ENCODE results near the gene TAF15. TPM values are rescaled to one million over a fixed set of nuclear protein-coding genes. Genes with fewer than 3 reads are reported as not detected.

TAF15 gene
- total and polyA plus RNA-seq, 2 of the 13 experiments (the other 11 are each of a cell fraction or from before 2014, with no cell fraction given) = 25.2 to 26.5 TPM

DNA sequence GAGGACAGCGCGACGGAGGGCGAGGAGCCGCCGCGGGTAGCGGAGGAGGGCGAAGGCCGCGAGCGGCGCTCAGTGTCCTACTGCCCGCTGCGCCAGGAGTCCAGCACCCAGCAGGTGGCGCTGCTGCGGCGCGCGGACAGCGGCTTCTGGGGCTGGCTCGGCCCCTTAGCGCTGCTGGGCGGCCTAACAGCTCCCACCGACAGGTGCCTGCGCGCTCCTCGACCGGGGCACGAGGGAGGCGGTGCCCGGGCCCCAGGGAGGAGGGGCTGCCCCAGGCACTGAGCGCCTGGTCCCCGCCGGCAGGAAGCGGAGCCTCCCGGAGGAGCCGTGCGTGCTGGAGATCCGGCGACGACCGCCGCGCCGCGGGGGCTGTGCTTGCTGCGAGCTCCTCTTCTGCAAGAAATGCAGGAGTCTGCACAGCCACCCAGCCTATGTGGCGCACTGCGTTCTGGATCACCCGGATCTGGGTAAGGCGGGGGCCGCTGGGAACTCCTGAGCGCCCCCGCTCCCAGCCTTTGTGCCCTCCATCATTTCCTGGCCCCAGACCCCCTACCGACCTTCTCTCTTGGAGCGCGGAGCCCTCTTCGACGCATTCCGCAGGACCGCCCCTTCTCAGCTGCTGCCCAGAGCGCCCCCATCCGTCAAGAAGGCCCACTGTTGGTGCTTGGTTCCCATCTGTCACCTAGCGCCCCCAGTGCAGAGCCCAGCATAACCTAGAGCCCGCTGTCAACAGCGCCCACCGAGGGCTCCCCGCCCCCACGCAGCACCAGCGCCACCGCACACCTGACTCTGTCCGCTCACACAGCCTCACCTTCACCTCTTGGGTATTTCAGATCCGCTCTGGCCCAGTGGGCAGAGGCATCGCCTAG is 44.9 kb upstream of the TAF15 start (continued):
- TF ChIP-seq, protein P1, sequence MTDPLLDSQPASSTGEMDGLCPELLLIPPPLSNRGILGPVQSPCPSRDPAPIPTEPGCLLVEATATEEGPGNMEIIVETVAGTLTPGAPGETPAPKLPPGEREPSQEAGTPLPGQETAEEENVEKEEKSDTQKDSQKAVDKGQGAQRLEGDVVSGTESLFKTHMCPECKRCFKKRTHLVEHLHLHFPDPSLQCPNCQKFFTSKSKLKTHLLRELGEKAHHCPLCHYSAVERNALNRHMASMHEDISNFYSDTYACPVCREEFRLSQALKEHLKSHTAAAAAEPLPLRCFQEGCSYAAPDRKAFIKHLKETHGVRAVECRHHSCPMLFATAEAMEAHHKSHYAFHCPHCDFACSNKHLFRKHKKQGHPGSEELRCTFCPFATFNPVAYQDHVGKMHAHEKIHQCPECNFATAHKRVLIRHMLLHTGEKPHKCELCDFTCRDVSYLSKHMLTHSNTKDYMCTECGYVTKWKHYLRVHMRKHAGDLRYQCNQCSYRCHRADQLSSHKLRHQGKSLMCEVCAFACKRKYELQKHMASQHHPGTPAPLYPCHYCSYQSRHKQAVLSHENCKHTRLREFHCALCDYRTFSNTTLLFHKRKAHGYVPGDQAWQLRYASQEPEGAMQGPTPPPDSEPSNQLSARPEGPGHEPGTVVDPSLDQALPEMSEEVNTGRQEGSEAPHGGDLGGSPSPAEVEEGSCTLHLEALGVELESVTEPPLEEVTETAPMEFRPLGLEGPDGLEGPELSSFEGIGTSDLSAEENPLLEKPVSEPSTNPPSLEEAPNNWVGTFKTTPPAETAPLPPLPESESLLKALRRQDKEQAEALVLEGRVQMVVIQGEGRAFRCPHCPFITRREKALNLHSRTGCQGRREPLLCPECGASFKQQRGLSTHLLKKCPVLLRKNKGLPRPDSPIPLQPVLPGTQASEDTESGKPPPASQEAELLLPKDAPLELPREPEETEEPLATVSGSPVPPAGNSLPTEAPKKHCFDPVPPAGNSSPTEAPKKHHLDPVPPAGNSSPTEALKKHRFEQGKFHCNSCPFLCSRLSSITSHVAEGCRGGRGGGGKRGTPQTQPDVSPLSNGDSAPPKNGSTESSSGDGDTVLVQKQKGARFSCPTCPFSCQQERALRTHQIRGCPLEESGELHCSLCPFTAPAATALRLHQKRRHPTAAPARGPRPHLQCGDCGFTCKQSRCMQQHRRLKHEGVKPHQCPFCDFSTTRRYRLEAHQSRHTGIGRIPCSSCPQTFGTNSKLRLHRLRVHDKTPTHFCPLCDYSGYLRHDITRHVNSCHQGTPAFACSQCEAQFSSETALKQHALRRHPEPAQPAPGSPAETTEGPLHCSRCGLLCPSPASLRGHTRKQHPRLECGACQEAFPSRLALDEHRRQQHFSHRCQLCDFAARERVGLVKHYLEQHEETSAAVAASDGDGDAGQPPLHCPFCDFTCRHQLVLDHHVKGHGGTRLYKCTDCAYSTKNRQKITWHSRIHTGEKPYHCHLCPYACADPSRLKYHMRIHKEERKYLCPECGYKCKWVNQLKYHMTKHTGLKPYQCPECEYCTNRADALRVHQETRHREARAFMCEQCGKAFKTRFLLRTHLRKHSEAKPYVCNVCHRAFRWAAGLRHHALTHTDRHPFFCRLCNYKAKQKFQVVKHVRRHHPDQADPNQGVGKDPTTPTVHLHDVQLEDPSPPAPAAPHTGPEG (CRISPR knock-in tag; IDR thresholded peaks at IDR 0.05) = peak; percentile 80
- TF ChIP-seq, protein P2, sequence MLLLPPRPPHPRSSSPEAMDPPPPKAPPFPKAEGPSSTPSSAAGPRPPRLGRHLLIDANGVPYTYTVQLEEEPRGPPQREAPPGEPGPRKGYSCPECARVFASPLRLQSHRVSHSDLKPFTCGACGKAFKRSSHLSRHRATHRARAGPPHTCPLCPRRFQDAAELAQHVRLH (CRISPR knock-in tag; IDR thresholded peaks at IDR 0.05; ENCODE audit: borderline replicate concordance, low read depth) = peak; percentile 83
- TF ChIP-seq ZNF12 (CRISPR knock-in tag; IDR thresholded peaks at IDR 0.05) (peak; percentile 68), ISL2 (CRISPR knock-in tag; IDR thresholded peaks at IDR 0.05) (peak; percentile 31), ZNF709 (CRISPR knock-in tag; IDR thresholded peaks at IDR 0.05) (peak; percentile 57; the same call in 1 of the 2 replicates), YEATS2 (CRISPR knock-in tag; IDR thresholded peaks at IDR 0.05; ENCODE audit: borderline replicate concordance) (no peak), PPARG (CRISPR knock-in tag; conservative IDR thresholded peaks at IDR 0.05) (peak; percentile 65), ZNF577 (CRISPR knock-in tag; IDR thresholded peaks at IDR 0.05; ENCODE audit: borderline replicate concordance, low read depth) (0 out of 2 replicates have a peak, but pooled peaks have one; percentile 76), ZNF484 (CRISPR knock-in tag; IDR thresholded peaks at IDR 0.05; ENCODE audit: borderline replicate concordance, low read depth) (no peak), ZNF749 (CRISPR knock-in tag; IDR thresholded peaks at IDR 0.05; ENCODE audit: borderline replicate concordance) (peak; percentile 88), ZNF777 (CRISPR knock-in tag; IDR thresholded peaks at IDR 0.05) (peak; percentile 98), FOXA1 (IDR thresholded peaks at IDR 0.05) (no peak), FOXA1 (CRISPR knock-in tag; IDR thresholded peaks at IDR 0.05) (peak; percentile 62), SP4 (CRISPR knock-in tag; IDR thresholded peaks at IDR 0.05) (peak; percentile 50; the same call in 1 of the 2 replicates), FOSL2 (CRISPR knock-in tag; IDR thresholded peaks at IDR 0.05) (peak; percentile 5; the same call in 1 of the 2 replicates), GATAD1 (CRISPR knock-in tag; IDR thresholded peaks at IDR 0.05) (peak; percentile 61; the same call in 1 of the 2 replicates), FOXA3 (CRISPR knock-in tag; IDR thresholded peaks at IDR 0.05) (0 out of 2 replicates have a peak, but pooled peaks have one; percentile 35), GABPB1 (CRISPR knock-in tag; IDR thresholded peaks at IDR 0.05) (peak; percentile 82), ZNF121 (CRISPR knock-in tag; IDR thresholded peaks at IDR 0.05) (peak; percentile 28; the same call in 1 of the 2 replicates), ZFP90 (CRISPR knock-in tag; IDR thresholded peaks at IDR 0.05; ENCODE audit: borderline replicate concordance) (peak; percentile 80; the same call in 1 of the 2 replicates)
- TF ChIP-seq, protein P3, sequence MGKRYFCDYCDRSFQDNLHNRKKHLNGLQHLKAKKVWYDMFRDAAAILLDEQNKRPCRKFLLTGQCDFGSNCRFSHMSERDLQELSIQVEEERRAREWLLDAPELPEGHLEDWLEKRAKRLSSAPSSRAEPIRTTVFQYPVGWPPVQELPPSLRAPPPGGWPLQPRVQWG (CRISPR knock-in tag; IDR thresholded peaks at IDR 0.05; ENCODE audit: borderline replicate concordance, low read depth) = no peak
- TF ChIP-seq, protein P4, sequence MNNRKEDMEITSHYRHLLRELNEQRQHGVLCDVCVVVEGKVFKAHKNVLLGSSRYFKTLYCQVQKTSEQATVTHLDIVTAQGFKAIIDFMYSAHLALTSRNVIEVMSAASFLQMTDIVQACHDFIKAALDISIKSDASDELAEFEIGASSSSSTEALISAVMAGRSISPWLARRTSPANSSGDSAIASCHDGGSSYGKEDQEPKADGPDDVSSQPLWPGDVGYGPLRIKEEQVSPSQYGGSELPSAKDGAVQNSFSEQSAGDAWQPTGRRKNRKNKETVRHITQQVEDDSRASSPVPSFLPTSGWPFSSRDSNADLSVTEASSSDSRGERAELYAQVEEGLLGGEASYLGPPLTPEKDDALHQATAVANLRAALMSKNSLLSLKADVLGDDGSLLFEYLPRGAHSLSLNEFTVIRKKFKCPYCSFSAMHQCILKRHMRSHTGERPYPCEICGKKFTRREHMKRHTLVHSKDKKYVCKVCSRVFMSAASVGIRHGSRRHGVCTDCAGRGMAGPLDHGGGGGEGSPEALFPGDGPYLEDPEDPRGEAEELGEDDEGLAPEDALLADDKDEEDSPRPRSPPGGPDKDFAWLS (CRISPR knock-in tag; IDR thresholded peaks at IDR 0.05; ENCODE audit: borderline replicate concordance) = peak; percentile 61; the same call in 1 of the 2 replicates

Data from HepG2 (cell line).